ENCODE results near the gene PRR11. TPM values are rescaled to one million over a fixed set of nuclear protein-coding genes. Genes with fewer than 3 reads are reported as not detected.

Gene PRR11
- total RNA-seq (1 to 10 TPM in 1 of 4 donors, under 1 TPM in 3; 0.34 to 1.0 (median 0.62) TPM), polyA plus RNA-seq (1 to 10 TPM in 1 of 3 donors, under 1 TPM in 2; 0.28 to 2.3 (median 0.44) TPM)
- long read RNA-seq, donor 1, result 0 reads
- long read RNA-seq, donor 2, result 0 reads

DNA sequence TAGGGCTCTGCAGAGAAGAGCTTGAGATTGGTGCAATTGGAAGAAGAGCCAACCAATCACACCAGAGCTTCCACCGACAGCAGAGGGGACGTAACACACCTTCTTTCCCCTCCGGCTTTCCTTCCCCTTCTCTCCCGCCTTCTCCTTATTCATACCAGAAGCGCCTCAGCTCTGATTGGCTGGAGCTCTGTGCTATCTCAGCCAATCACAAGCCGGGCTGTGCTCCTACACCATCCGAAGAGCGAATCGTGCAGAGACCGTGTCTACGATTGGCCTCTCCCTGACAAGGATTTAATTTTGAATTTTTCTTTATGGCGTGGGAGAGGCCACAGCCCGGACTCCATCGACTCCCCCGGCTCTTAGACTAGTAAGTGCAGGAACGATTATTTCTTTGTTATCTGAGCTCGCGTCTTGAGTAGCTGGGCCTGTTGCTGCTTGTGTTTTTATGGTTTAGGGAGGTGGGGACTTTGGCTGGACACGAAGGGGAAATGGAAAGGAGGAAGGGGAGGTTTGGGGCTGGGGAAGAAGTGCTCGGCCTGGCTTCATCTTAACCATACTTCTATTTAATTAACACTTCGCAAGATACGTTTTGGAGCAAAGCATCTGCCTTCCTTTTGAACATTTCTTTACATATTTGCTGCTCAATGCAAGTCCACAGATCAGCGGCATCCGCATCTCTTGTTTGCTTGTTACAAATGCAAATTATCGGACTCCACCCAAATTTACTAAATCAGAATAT, at the start of gene PRR11:
Gene PRR11 (plus strand): TSS at position 308 of the 739 bp plus-strand sequence. CDS start 14,007 bp downstream, outside the sequence.
- WGBS, 3 donors, result 0 to 1% (median 1%) methylated on average over 25 of the region's 25 CpGs
- intact Hi-C loops (cut with DNase I), result no loop called here
- no peaks in the 10 kb centered on the region for H3K27me3 ChIP-seq (ENCODE audit: insufficient read depth in 3 of 3, low read length in 2 of 3)
- DNase-seq (peak; percentile 88 to 94), ATAC-seq (peak; percentile 93 to 97 (median 96))
- no peaks in the 10 kb centered on the region for H3K9me3 ChIP-seq
- H3K4me3 ChIP-seq, result peak within 1 kb of the TSS; percentile 74
- TF ChIP-seq, protein P1, sequence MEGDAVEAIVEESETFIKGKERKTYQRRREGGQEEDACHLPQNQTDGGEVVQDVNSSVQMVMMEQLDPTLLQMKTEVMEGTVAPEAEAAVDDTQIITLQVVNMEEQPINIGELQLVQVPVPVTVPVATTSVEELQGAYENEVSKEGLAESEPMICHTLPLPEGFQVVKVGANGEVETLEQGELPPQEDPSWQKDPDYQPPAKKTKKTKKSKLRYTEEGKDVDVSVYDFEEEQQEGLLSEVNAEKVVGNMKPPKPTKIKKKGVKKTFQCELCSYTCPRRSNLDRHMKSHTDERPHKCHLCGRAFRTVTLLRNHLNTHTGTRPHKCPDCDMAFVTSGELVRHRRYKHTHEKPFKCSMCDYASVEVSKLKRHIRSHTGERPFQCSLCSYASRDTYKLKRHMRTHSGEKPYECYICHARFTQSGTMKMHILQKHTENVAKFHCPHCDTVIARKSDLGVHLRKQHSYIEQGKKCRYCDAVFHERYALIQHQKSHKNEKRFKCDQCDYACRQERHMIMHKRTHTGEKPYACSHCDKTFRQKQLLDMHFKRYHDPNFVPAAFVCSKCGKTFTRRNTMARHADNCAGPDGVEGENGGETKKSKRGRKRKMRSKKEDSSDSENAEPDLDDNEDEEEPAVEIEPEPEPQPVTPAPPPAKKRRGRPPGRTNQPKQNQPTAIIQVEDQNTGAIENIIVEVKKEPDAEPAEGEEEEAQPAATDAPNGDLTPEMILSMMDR (IDR thresholded peaks at IDR 0.05), result no peak
- peaks cover 20% of the 10 kb centered on the region for H3K4me1 ChIP-seq
- no peaks in the 10 kb centered on the region for H3K36me3 ChIP-seq (ENCODE audit: insufficient read depth in 1 of 2, low read depth in 1 of 2)
- peak within 1 kb of the TSS; percentile 66 for H3K27ac ChIP-seq

GRCh38 chr17:59105852-59106462, 49.6 kb upstream of the PRR11 start:
- DNase-seq, result peak; percentile 64 to 75
- H3K27ac ChIP-seq, result peak overlapping the region; percentile 88
- ATAC-seq, result peak; percentile 43 to 59 (median 48)
- H3K4me1 ChIP-seq, result peaks cover 12% of the 10 kb centered on the region
- intact Hi-C loops (cut with DNase I), result loop anchor here in 1 of 2 donors (5.0 kb wide), 1 partner anchor 46 kb away; no protein-coding TSS in a partner anchor
- TF ChIP-seq, protein P1 (IDR thresholded peaks at IDR 0.05), result no peak
- peak overlapping the region; percentile 90 for H3K4me3 ChIP-seq
- WGBS, 3 donors, result 0 to 1% (median 1%) methylated on average over 18 of the region's 18 CpGs
- no peaks in the 10 kb centered on the region for H3K9me3 ChIP-seq
- H3K36me3 ChIP-seq (ENCODE audit: insufficient read depth in 1 of 2, low read depth in 1 of 2), result peaks cover 0 to 24% of the 10 kb centered on the region in 2 donors
- no peaks in the 10 kb centered on the region for H3K27me3 ChIP-seq (ENCODE audit: insufficient read depth in 3 of 3, low read length in 2 of 3)

GRCh38 chr17:59106463-59107305, 48.9 kb upstream of the PRR11 start, which contains the start of gene TRIM37:
Gene TRIM37, minus strand, starts transcription at chr17:59106880. Its CDS starts 419 bp downstream, at chr17:59106461.
- no peaks in the 10 kb centered on the region for H3K27me3 ChIP-seq (ENCODE audit: insufficient read depth in 3 of 3, low read length in 2 of 3)
- TF ChIP-seq, protein P1 (IDR thresholded peaks at IDR 0.05), result no peak
- peak within 1 kb of the TSS; percentile 90 for H3K4me3 ChIP-seq
- 0% methylated on average over 72 to 89 of the region's 89 CpGs for WGBS, 3 donors
- H3K9me3 ChIP-seq, result no peaks in the 10 kb centered on the region
- H3K27ac ChIP-seq, result peak within 1 kb of the TSS; percentile 88
- peaks cover 0 to 26% of the 10 kb centered on the region in 2 donors for H3K36me3 ChIP-seq (ENCODE audit: insufficient read depth in 1 of 2, low read depth in 1 of 2)
- intact Hi-C loops (cut with DNase I), result loop anchor here in 1 of 2 donors (5.0 kb wide), 1 partner anchor 46 kb away; no protein-coding TSS in a partner anchor
- ATAC-seq (peak; percentile 96 to 99 (median 97)), DNase-seq (peak; percentile 97 to 99)
- peaks cover 12% of the 10 kb centered on the region for H3K4me1 ChIP-seq

- intact Hi-C loops (cut with DNase I), result loop anchor here in 1 of 2 donors (5.0 kb wide), 1 partner anchor 45 kb away; no protein-coding TSS in a partner anchor
- TF ChIP-seq, protein P1 (IDR thresholded peaks at IDR 0.05), result no peak
- peaks cover 12% of the 10 kb centered on the region for H3K4me1 ChIP-seq
- WGBS, 3 donors, result 2 to 4% (median 2%) methylated on average over 10 of the region's 10 CpGs
- H3K9me3 ChIP-seq, result no peaks in the 10 kb centered on the region
- peak overlapping the region; percentile 90 for H3K4me3 ChIP-seq
- H3K36me3 ChIP-seq (ENCODE audit: insufficient read depth in 1 of 2, low read depth in 1 of 2), result peaks cover 0 to 29% of the 10 kb centered on the region in 2 donors
- peak overlapping the region; percentile 88 for H3K27ac ChIP-seq
- H3K27me3 ChIP-seq (ENCODE audit: insufficient read depth in 3 of 3, low read length in 2 of 3), result no peaks in the 10 kb centered on the region
- no peak for ATAC-seq
- DNase-seq, result no peak
Measured at GRCh38 chr17:59107306-59107670, 48.3 kb upstream of the PRR11 start.
